Esophagus squamous epithelium (tissue), 5 donors: ENCODE measurements around the gene SHC4. TPM values are rescaled to one million over a fixed set of nuclear protein-coding genes. Genes with fewer than 3 reads are reported as not detected.

Experiments
- DNase-seq: peaks from one replicate; lab custom pipeline; 2025; lab: John Stamatoyannopoulos, UW
- H3K27ac ChIP-seq, 4 donors: fragments of 200-600 bp; sonication (generic); one replicate each; pipeline ENCODE4 v1.5.1; 2016 to 2019; ENCODE audit warnings: mild to moderate bottlenecking in 1 of 4
- H3K27me3 ChIP-seq, 4 donors: fragments of 200-600 bp; sonication (generic); 1 replicate in 3 of 4; 2 replicates in 1 of 4; pipeline versions ENCODE4 v1.5.1 to v1.6.0; 2017 to 2021; ENCODE audit warnings: antibody characterized with exemption in 1 of 4
- H3K36me3 ChIP-seq, 3 donors: fragments of 200-600 bp; sonication (generic); one replicate each; pipeline ENCODE4 v1.5.1; 2016 to 2019
- H3K4me1 ChIP-seq, 3 donors: fragments of 200-600 bp; sonication (generic); one replicate each; pipeline ENCODE4 v1.5.1; 2017 to 2019
- H3K4me3 ChIP-seq, 4 donors: fragments of 200-600 bp; sonication (generic); 1 replicate in 3 of 4; 2 replicates in 1 of 4; pipeline ENCODE4 v1.5.1; 2016 to 2019; ENCODE audit warnings: mild to moderate bottlenecking in 2 of 4, moderate library complexity in 1 of 4
- H3K9me3 ChIP-seq, 3 donors: fragments of 200-600 bp; sonication (generic); one replicate each; pipeline ENCODE4 v1.5.1; 2016 to 2019
- POLR2A ChIP-seq, 4 donors: fragments of 450-650 bp; IDR thresholded peaks; one replicate each; pipeline ENCODE4 v1.6.1; 2017; ENCODE audit warnings: antibody characterized with exemption in 4 of 4, mild to moderate bottlenecking in 4 of 4, moderate library complexity in 3 of 4
- WGBS, 2 donors: methylation state at CpG; one replicate each; pipeline ENCODE4 v1.1.5; 2018; 5-methylcytosine and 5-hydroxymethylcytosine counted together
- intact Hi-C: fragments of 100-400 bp; cut with DNase I; formaldehyde crosslinking; loops from one replicate; pipeline ENCODE4 v1.15.0; 2022
- total RNA-seq, 4 donors: library from RNA; depleted of rRNA; stranded (reverse); fragments of >200 nt; gene quantifications; one replicate each; pipeline ENCODE4 v1.1.0, GENCODE V29; 2016
- TF ChIP-seq, protein P1 (sequence below), 6 experiments: fragments of 450-650 bp in 4 of 6; fragments of 200-600 bp in 2 of 6; sonication (generic) in 2 of 6; IDR thresholded peaks; one replicate each; pipeline ENCODE4 v1.5.1; 2016 to 2019; ENCODE audit warnings: antibody characterized with exemption in 6 of 6, mild to moderate bottlenecking in 4 of 6, moderate library complexity in 4 of 6
- donor health status: DM: yes; HTN: yes; CAD: no.

Gene SHC4
- total RNA-seq, 4 donors from 2014 or later = 0.18 to 0.50 (median 0.38) TPM; not detected in 1

- no peaks in the 10 kb centered on the region for H3K27me3 ChIP-seq
- TF ChIP-seq POLR2A (IDR thresholded peaks at IDR 0.05) = no peak
- TF ChIP-seq, protein P1, sequence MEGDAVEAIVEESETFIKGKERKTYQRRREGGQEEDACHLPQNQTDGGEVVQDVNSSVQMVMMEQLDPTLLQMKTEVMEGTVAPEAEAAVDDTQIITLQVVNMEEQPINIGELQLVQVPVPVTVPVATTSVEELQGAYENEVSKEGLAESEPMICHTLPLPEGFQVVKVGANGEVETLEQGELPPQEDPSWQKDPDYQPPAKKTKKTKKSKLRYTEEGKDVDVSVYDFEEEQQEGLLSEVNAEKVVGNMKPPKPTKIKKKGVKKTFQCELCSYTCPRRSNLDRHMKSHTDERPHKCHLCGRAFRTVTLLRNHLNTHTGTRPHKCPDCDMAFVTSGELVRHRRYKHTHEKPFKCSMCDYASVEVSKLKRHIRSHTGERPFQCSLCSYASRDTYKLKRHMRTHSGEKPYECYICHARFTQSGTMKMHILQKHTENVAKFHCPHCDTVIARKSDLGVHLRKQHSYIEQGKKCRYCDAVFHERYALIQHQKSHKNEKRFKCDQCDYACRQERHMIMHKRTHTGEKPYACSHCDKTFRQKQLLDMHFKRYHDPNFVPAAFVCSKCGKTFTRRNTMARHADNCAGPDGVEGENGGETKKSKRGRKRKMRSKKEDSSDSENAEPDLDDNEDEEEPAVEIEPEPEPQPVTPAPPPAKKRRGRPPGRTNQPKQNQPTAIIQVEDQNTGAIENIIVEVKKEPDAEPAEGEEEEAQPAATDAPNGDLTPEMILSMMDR (IDR thresholded peaks at IDR 0.05) = no peak
- WGBS, 2 donors = 65 to 69% methylated on average over 2 of the region's 2 CpGs
- no peaks in the 10 kb centered on the region for H3K36me3 ChIP-seq
- no peak overlapping the region for H3K4me3 ChIP-seq
- H3K9me3 ChIP-seq = no peaks in the 10 kb centered on the region
- intact Hi-C loops = loop anchor here (10.0 kb wide), 1 partner anchor 451 kb away; no protein-coding TSS in a partner anchor
- no peak overlapping the region for H3K27ac ChIP-seq
- peaks cover 0 to 11% (median 3%) of the 10 kb centered on the region in 3 donors for H3K4me1 ChIP-seq
- DNase-seq = no peak
Measured at GRCh38 chr15:48806151-48806550, 157.6 kb downstream of the SHC4 start.

- H3K27ac ChIP-seq = no peak overlapping the region
- intact Hi-C loops = loop anchor here (10.0 kb wide), 1 partner anchor 451 kb away; no protein-coding TSS in a partner anchor
- H3K4me3 ChIP-seq = no peak overlapping the region
- no peak for TF ChIP-seq POLR2A (IDR thresholded peaks at IDR 0.05)
- TF ChIP-seq, protein P1 (IDR thresholded peaks at IDR 0.05) = no peak
- H3K36me3 ChIP-seq = no peaks in the 10 kb centered on the region
- H3K9me3 ChIP-seq = no peaks in the 10 kb centered on the region
- H3K27me3 ChIP-seq = no peaks in the 10 kb centered on the region
- DNase-seq = no peak
- WGBS, 2 donors = 82 to 92% methylated on average over 1 to 2 of the region's 2 CpGs
- peaks cover 0 to 16% (median 3%) of the 10 kb centered on the region in 3 donors for H3K4me1 ChIP-seq
Measured at GRCh38 chr15:48805591-48805990, 158.1 kb downstream of the SHC4 start.

DNA sequence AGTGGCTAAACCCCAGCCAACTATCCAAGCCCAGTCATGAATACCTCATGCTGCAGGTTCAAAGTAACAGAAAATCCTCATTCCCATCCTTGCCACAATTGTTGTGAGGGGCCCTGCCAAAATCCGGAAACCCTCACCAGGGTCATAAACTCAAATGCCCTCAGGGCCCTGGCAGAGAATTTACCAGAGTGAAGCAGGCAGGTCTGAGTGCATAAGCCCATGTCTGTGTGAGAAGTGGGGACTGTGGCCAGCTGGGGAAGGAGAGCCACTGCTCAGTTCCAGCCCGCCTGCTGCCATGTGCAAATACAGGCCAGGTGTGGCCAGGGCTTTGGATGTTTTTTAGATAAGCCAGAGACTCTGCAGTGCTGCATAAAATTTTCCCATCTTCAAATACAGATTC is 159.8 kb downstream of the SHC4 start:
- intact Hi-C loops = loop anchor here (10.0 kb wide), 1 partner anchor 449 kb away; no protein-coding TSS in a partner anchor
- H3K4me1 ChIP-seq = peaks cover 0 to 8% (median 0%) of the 10 kb centered on the region in 3 donors
- no peak for TF ChIP-seq POLR2A (IDR thresholded peaks at IDR 0.05)
- TF ChIP-seq, protein P1 (IDR thresholded peaks at IDR 0.05) = no peak

GRCh38 chr15:48802867-48803266 is 160.9 kb downstream of the SHC4 start:
- TF ChIP-seq, protein P1 (IDR thresholded peaks at IDR 0.05) = no peak
- TF ChIP-seq POLR2A (IDR thresholded peaks at IDR 0.05) = no peak
- Histone ChIP-seq H3K9me3 (no peaks in the 10 kb centered on the region), H3K27me3 (no peaks in the 10 kb centered on the region), H3K4me3 (no peak overlapping the region), H3K36me3 (no peaks in the 10 kb centered on the region), H3K27ac (no peak overlapping the region), H3K4me1 (peaks cover 0 to 8% (median 0%) of the 10 kb centered on the region in 3 donors)
- no peak for DNase-seq
- intact Hi-C loops = loop anchor here (10.0 kb wide), 1 partner anchor 448 kb away; no protein-coding TSS in a partner anchor

More for the DNA sequence above, 159.8 kb downstream of the SHC4 start:
- H3K27ac ChIP-seq = no peak overlapping the region
- H3K36me3 ChIP-seq = no peaks in the 10 kb centered on the region
- no peaks in the 10 kb centered on the region for H3K9me3 ChIP-seq
- no peak for DNase-seq
- 70 to 80% methylated on average over 2 of the region's 2 CpGs for WGBS, 2 donors
- H3K4me3 ChIP-seq = no peak overlapping the region
- no peaks in the 10 kb centered on the region for H3K27me3 ChIP-seq

DNA sequence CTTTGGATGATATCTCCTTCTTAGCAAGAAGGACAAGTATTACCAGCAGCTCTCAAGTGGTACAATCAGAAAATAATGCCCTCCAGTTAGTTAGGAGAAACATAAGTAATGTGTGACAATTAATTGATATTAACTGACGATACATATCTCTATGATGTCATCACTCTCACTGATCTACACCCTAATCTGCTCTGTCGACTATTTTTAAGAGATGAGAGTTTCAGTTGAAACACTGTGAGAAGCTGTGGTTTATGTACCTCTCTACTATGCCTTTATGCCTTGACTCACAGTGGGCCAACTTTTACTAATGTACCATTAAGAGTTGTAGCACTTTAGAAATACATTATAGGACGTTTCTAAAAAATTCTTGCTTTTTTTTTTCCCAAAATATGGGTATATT is 161.5 kb downstream of the SHC4 start:
- WGBS, 2 donors = 74 to 76% methylated on average over 3 of the region's 3 CpGs
- H3K9me3 ChIP-seq = no peaks in the 10 kb centered on the region
- DNase-seq = no peak
- peaks cover 0 to 8% (median 0%) of the 10 kb centered on the region in 3 donors for H3K4me1 ChIP-seq
- intact Hi-C loops = loop anchor here (10.0 kb wide), 1 partner anchor 447 kb away; no protein-coding TSS in a partner anchor
- H3K27me3 ChIP-seq = no peaks in the 10 kb centered on the region
- no peak overlapping the region for H3K27ac ChIP-seq
- no peaks in the 10 kb centered on the region for H3K36me3 ChIP-seq
- no peak overlapping the region for H3K4me3 ChIP-seq
- TF ChIP-seq, protein P1 (IDR thresholded peaks at IDR 0.05) = no peak
- TF ChIP-seq POLR2A (IDR thresholded peaks at IDR 0.05) = no peak
